WTC11 (cell line): Measurements from ENCODE around the gene PIEZO1.

Experiments used
- ESRRA ChIP-seq: sonication (generic); formaldehyde crosslinking; IDR thresholded peaks from 2 replicates; pipeline ENCODE4 v1.8.1; 2022; ENCODE audit warnings: mild to moderate bottlenecking, missing genetic modification reagents, borderline replicate concordance
- JUN ChIP-seq: sonication (generic); formaldehyde crosslinking; IDR thresholded peaks from 2 replicates; pipeline ENCODE4 v1.8.0; 2023; ENCODE audit warnings: mild to moderate bottlenecking, missing genetic modification reagents
- TF ChIP-seq, protein P1 (sequence below): sonication (generic); formaldehyde crosslinking; conservative IDR thresholded peaks from 2 replicates; pipeline ENCODE4 v1.8.1; 2023; ENCODE audit warnings: mild to moderate bottlenecking, low read depth, missing genetic modification reagents, moderate library complexity

DNA sequence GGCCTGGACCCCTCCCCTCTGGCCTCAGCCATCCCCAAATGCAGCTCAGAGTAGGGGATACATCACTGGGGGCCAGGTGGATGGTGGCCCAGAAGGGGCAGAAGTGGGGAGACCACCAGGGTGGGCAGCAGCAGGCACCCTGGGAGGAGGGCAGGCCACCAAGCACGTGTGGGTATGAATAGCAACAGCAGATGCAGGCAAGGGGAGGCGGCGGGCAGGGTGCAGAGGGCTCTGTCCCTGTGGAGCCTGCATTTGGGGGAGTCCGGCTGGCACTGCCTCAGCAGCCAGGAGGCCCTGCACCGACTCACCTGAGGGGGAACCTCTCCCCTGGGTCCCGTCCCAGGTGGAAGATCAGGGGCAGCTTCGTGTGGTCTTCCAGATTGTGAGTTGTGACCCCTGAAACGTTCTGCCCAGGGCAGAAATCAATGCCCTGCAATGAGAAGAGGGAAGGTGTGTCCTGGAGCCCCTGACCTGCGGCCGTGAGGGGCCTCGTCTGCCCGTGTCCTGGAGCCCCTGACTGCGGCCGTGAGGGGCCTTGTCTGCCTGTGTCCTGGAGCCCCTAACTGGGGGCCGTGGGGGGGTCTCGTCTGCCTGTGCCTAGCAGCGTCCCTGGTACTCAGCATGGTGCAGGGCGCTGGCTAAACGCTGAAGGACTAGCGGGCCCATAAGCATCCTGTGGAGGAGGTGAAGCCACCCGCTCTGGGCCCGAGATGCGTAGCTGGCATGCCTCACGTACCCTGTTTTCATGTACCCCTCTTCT, 37.4 kb upstream of the PIEZO1 start:
- no peak for TF ChIP-seq ESRRA (CRISPR knock-in tag)
- no peak for TF ChIP-seq JUN (CRISPR knock-in tag)
- TF ChIP-seq, protein P1, sequence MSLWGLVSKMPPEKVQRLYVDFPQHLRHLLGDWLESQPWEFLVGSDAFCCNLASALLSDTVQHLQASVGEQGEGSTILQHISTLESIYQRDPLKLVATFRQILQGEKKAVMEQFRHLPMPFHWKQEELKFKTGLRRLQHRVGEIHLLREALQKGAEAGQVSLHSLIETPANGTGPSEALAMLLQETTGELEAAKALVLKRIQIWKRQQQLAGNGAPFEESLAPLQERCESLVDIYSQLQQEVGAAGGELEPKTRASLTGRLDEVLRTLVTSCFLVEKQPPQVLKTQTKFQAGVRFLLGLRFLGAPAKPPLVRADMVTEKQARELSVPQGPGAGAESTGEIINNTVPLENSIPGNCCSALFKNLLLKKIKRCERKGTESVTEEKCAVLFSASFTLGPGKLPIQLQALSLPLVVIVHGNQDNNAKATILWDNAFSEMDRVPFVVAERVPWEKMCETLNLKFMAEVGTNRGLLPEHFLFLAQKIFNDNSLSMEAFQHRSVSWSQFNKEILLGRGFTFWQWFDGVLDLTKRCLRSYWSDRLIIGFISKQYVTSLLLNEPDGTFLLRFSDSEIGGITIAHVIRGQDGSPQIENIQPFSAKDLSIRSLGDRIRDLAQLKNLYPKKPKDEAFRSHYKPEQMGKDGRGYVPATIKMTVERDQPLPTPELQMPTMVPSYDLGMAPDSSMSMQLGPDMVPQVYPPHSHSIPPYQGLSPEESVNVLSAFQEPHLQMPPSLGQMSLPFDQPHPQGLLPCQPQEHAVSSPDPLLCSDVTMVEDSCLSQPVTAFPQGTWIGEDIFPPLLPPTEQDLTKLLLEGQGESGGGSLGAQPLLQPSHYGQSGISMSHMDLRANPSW (CRISPR knock-in tag): no peak
